Brain microvascular endothelial cell (primary cell): Measurements from ENCODE around the gene MAP3K5.

Source experiments
- DNase-seq: peaks from one replicate; pipeline ENCODE4 v3.0.0-alpha.2; 2020
- H3K27ac ChIP-seq: fragments of 250-450 bp; sonication (Bioruptor Pico); 2 replicates; pipeline ENCODE4 v1.5.1; 2020; ENCODE audit warnings: mild to moderate bottlenecking, moderate library complexity
- H3K27me3 ChIP-seq: fragments of 250-450 bp; sonication (Bioruptor Pico); replicated peaks from 2 replicates; pipeline ENCODE4 v1.5.1; 2020; ENCODE audit warnings: mild to moderate bottlenecking
- H3K36me3 ChIP-seq: fragments of 250-450 bp; sonication (Bioruptor Pico); replicated peaks from 2 replicates; pipeline ENCODE4 v1.5.1; 2020; ENCODE audit warnings: mild to moderate bottlenecking
- H3K4me3 ChIP-seq: 2 replicates; pipeline ENCODE4 v1.5.1; 2011; ENCODE audit warnings: low read depth, mild to moderate bottlenecking, control low read depth, low read length, moderate library complexity
- in situ Hi-C: cut with HindIII; loops from 2 replicates; pipeline ENCODE4 v1.10.0; 2017; ENCODE audit warnings: low sequenced_read_pairs, low pct_ligation_motif_present
- TF ChIP-seq, protein P1 (sequence below): IDR thresholded peaks from 2 replicates; pipeline ENCODE4 v1.5.1; 2011; ENCODE audit warnings: low read depth, mild to moderate bottlenecking, moderate library complexity, low read length, control low read depth, inconsistent platforms; ENCODE audit errors: missing control alignments

The MAP3K5 gene

DNA sequence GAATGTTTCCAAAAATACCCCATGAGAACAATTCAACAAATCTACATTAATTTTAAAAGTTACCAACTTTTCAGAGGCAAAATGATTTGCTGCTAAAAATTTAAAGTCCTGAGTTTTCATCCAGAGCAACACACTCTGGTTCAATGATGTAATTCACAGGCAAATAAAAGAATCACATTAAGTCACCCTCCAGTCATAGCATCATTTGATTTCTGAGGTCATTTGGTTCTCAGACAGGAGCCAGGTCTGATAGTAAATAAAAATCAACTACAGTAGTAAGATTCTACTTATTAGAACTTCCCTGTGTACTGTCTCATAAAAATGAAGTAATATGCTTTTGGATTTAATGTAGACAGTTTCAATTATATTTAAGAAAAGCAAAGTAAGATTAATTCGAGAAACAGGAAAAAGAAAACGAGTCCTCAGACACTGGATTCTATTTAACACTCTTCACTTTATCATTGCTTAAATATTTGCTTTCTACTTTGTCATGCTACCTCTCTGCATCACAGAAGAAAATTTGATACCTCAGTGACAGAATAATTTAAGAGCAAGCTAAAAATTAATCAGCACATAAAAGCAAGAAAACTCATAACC lies 267.8 kb downstream of the MAP3K5 start:
- no peak overlapping the region for H3K27ac ChIP-seq
- no peaks in the 10 kb centered on the region for H3K36me3 ChIP-seq
- H3K4me3 ChIP-seq, result no peak overlapping the region
- TF ChIP-seq, protein P1, sequence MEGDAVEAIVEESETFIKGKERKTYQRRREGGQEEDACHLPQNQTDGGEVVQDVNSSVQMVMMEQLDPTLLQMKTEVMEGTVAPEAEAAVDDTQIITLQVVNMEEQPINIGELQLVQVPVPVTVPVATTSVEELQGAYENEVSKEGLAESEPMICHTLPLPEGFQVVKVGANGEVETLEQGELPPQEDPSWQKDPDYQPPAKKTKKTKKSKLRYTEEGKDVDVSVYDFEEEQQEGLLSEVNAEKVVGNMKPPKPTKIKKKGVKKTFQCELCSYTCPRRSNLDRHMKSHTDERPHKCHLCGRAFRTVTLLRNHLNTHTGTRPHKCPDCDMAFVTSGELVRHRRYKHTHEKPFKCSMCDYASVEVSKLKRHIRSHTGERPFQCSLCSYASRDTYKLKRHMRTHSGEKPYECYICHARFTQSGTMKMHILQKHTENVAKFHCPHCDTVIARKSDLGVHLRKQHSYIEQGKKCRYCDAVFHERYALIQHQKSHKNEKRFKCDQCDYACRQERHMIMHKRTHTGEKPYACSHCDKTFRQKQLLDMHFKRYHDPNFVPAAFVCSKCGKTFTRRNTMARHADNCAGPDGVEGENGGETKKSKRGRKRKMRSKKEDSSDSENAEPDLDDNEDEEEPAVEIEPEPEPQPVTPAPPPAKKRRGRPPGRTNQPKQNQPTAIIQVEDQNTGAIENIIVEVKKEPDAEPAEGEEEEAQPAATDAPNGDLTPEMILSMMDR, result no peak
- in situ Hi-C loops, result no loop called here
- H3K27me3 ChIP-seq, result no peaks in the 10 kb centered on the region
- DNase-seq, result no peak

DNA sequence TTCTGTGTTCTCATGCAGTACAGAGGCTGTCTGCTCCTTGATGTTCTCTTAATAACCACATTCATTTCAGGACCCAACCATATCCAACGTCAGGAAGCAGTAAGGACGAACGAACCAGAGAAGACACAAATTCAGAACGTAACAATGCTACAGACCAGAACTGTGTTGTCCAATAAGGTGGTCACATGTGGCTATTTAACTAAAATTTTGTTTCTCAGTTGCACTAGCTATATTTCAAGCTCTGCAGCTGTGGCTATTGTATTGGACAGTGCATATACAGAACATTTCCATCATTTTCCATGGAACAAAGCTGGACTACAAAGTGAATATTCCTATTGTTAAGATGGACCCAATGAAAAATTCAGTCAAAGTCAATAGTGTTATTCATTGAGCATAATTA lies 269.1 kb downstream of the MAP3K5 start:
- DNase-seq, result no peak

DNA sequence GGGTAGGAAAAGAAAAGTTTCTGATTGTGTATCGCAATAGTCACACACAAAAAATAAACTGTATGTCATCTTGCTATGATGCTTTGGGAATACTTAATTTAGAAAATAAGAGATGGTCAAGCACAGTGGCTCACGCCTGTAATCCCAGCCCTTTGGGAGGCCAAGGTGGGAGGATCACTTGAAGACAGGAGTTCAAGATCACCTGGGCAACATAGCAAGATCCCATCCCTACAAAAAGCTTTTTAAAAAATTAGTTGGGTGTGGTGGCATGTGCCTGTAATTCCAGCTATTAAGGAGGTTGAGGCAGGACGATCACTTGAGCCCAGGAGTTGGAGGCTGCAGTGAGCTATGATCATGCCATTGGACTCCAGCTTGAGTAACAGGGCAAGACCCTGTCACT lies 269.6 kb downstream of the MAP3K5 start:
- Histone ChIP-seq H3K27ac (no peak overlapping the region), H3K4me3 (no peak overlapping the region), H3K27me3 (no peaks in the 10 kb centered on the region), H3K36me3 (no peaks in the 10 kb centered on the region)
- in situ Hi-C loops, result no loop called here
- TF ChIP-seq, protein P1, result no peak
- no peak for DNase-seq

More for the DNA sequence above, 269.1 kb downstream of the MAP3K5 start:
- no peak overlapping the region for H3K4me3 ChIP-seq
- no peaks in the 10 kb centered on the region for H3K27me3 ChIP-seq
- TF ChIP-seq, protein P1, result no peak
- no peak overlapping the region for H3K27ac ChIP-seq
- no peaks in the 10 kb centered on the region for H3K36me3 ChIP-seq
- in situ Hi-C loops, result no loop called here

DNA sequence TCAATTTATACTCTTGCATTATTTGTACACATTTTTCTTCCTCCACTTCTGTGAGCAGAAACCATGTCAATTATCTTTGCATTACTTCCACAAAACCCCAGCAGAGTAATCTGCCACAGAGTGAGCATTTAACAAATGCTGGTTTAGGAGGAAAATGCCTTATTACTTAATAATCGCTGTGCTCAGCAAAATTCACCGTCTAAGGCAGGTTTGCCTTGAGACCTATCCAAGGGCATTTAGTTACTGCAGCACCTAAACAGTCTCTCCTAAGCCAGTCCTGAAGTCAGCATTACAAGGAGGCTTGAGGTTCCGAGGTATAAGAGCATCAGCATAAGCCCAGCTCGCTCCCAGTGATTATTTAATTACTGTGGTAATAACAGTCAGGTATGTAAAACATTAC lies 270.4 kb downstream of the MAP3K5 start:
- no peak for DNase-seq
- no peak overlapping the region for H3K27ac ChIP-seq
- TF ChIP-seq, protein P1, result no peak

DNA sequence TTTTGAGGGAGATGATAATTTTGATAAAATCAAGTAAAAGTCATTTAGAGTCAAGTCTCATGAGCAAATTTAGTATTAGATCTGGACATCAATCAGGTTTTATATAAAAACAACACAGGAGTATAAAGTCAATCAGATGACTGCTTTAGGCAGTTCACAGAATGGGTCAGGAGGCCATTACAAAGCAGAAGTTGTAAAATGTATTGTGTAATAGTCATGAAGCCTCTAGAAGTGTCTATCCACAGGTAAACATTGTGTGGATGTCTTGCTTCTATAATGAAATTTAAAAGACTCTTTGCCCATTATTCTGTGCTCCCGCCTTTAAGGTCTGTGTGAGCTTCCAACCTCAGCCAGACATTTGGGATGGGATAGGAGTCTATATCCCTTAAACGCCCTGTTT lies 270.9 kb downstream of the MAP3K5 start:
- H3K36me3 ChIP-seq, result no peaks in the 10 kb centered on the region
- TF ChIP-seq, protein P1, result no peak
- no peak for DNase-seq
- in situ Hi-C loops, result no loop called here
- H3K4me3 ChIP-seq, result no peak overlapping the region
- H3K27me3 ChIP-seq, result no peaks in the 10 kb centered on the region
- H3K27ac ChIP-seq, result no peak overlapping the region

More for the DNA sequence above, 270.4 kb downstream of the MAP3K5 start:
- Histone ChIP-seq H3K4me3 (no peak overlapping the region), H3K27me3 (no peaks in the 10 kb centered on the region), H3K36me3 (no peaks in the 10 kb centered on the region)
- in situ Hi-C loops, result no loop called here

DNA sequence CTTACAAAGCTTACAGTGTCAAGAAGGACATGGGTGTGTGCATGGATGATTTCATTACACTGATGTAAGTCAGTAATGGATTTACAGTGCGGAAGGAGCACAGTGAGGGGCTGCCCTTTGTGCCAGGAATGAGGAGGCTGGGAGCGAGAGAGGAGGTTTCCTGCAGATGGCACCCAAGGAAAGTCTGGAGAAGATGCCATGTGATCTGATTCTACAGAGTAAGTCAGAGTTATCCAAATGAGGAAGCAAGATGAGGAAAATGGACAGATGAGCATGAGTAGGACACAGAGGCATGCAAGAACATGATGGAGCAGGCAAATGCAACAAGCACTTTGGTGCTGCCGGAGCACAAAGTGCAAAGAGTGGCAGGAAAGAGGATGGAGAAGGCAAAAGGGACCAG lies 271.8 kb downstream of the MAP3K5 start:
- in situ Hi-C loops, result no loop called here
- H3K36me3 ChIP-seq, result no peaks in the 10 kb centered on the region
- H3K4me3 ChIP-seq, result no peak overlapping the region
- no peak for DNase-seq
- no peak overlapping the region for H3K27ac ChIP-seq
- TF ChIP-seq, protein P1, result no peak
- H3K27me3 ChIP-seq, result no peaks in the 10 kb centered on the region
